Loucy (cell line): ENCODE data around the gene L3MBTL4.

Experiments used
- H2AFZ ChIP-seq: fragments of 200-600 bp; sonication (generic); 2 replicates; pipeline ENCODE4 v1.6.0; 2016; ENCODE audit warnings: antibody characterized with exemption, mild to moderate bottlenecking, low read length, moderate library complexity
- H3F3A ChIP-seq: fragments of 200-600 bp; 2 replicates; pipeline ENCODE4 v1.6.0; 2016; ENCODE audit warnings: antibody characterized with exemption, low read depth, mild to moderate bottlenecking
- H3K27me3 ChIP-seq: fragments of 200-600 bp; sonication (generic); 2 replicates; pipeline ENCODE4 v1.6.1; 2014; ENCODE audit warnings: low read length, mild to moderate bottlenecking; ENCODE audit not compliant: insufficient read depth, poor library complexity, severe bottlenecking
- H3K36me3 ChIP-seq: fragments of 200-600 bp; sonication (generic); 2 replicates; pipeline ENCODE4 v1.6.1; 2016; ENCODE audit warnings: low read length; ENCODE audit not compliant: insufficient read depth
- H3K4me1 ChIP-seq: fragments of 200-600 bp; sonication (generic); 2 replicates; pipeline ENCODE4 v1.5.1; 2014; ENCODE audit warnings: low read length, mild to moderate bottlenecking; ENCODE audit not compliant: insufficient read depth, poor library complexity, severe bottlenecking
- H3K4me2 ChIP-seq: fragments of 200-600 bp; sonication (generic); 2 replicates; pipeline ENCODE4 v1.6.0; 2014; ENCODE audit warnings: antibody characterized with exemption, low read length, low read depth, mild to moderate bottlenecking; ENCODE audit not compliant: poor library complexity, severe bottlenecking
- H3K4me3 ChIP-seq: fragments of 200-600 bp; sonication (generic); 2 replicates; pipeline ENCODE4 v1.5.1; 2014; ENCODE audit warnings: low read length, mild to moderate bottlenecking, mixed read lengths; ENCODE audit not compliant: poor library complexity, severe bottlenecking
- H3K79me2 ChIP-seq: fragments of 200-600 bp; sonication (generic); 2 replicates; pipeline ENCODE4 v1.6.1; 2014; ENCODE audit warnings: low read length; ENCODE audit not compliant: insufficient read depth
- H3K9ac ChIP-seq: fragments of 200-600 bp; sonication (generic); 2 replicates; pipeline ENCODE4 v1.6.0; 2014; ENCODE audit warnings: mild to moderate bottlenecking, low read depth, low read length, moderate library complexity; ENCODE audit not compliant: poor library complexity, severe bottlenecking
- H3K9me2 ChIP-seq: fragments of 200-600 bp; sonication (generic); replicated peaks from 2 replicates; pipeline ENCODE4 v1.6.1; 2016; ENCODE audit warnings: low read depth, low read length, mixed read lengths
- H3K9me3 ChIP-seq: fragments of 200-600 bp; sonication (generic); 2 replicates; pipeline ENCODE4 v1.6.1; 2014; ENCODE audit warnings: mild to moderate bottlenecking, antibody characterized with exemption, low read length, low read depth; ENCODE audit not compliant: insufficient read depth
- H4K20me1 ChIP-seq: fragments of 200-600 bp; sonication (generic); 2 replicates; pipeline ENCODE4 v1.6.0; 2014; ENCODE audit warnings: antibody characterized with exemption, low read length, mild to moderate bottlenecking; ENCODE audit not compliant: insufficient read depth, poor library complexity, severe bottlenecking
- EZH2phosphoT487 ChIP-seq: fragments of 200-600 bp; IDR thresholded peaks from 2 replicates; pipeline ENCODE4 v1.6.1; 2018; ENCODE audit warnings: antibody characterized with exemption, mild to moderate bottlenecking, moderate library complexity, borderline replicate concordance
- TF ChIP-seq, protein P1 (sequence below): fragments of 200-600 bp; sonication (generic); conservative IDR thresholded peaks from 2 replicates; pipeline ENCODE4 v1.5.1; 2014; ENCODE audit warnings: mild to moderate bottlenecking, antibody characterized with exemption, low read length

Gene L3MBTL4

DNA sequence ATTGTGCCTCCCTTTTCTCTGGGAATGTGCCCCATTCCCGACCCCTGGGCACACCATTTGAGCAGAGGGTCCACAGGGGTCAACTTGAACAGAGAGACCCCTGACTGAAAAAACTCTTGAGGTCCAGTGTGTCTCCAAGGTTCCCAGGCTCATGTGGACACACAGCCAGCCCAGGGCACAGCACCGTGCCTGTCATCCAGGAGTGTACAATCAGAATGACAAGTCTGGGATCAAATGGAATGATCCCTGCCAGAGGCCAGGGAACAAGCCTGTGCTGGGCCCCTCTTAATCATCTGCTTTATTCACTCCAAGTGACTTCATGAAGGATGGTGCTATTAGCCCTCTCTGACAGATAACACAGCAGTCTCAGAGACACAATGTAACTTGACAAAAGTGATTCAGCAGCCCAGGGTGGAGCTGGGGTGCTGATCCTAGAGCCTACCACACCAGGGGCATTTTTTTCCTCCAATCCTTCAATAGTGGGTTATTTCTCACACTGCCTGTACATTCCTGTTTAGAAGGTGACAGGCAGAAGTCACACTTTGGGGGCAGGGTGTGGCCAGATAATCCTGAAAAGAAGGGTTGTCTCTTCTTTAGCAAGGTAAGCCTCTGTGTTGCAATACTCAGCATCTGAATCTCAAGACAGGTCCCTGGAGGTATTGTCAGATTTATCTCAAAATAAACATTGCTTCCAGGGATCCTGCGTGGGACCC, 435.4 kb downstream of the L3MBTL4 start:
- Histone ChIP-seq H3K9ac (no peak overlapping the region), H3K36me3 (no peaks in the 10 kb centered on the region), H3K9me3 (peaks cover 4% of the 10 kb centered on the region; the same call in 1 of the 2 replicates), H3K4me3 (no peak overlapping the region), H4K20me1 (no peaks in the 10 kb centered on the region), H3F3A (no peaks in the 10 kb centered on the region), H3K4me2 (no peak overlapping the region), H3K79me2 (no peaks in the 10 kb centered on the region), H3K4me1 (no peaks in the 10 kb centered on the region), H2AFZ (no peak overlapping the region), H3K27me3 (no peaks in the 10 kb centered on the region), H3K9me2 (no peaks in the 10 kb centered on the region)
- TF ChIP-seq, protein P1, sequence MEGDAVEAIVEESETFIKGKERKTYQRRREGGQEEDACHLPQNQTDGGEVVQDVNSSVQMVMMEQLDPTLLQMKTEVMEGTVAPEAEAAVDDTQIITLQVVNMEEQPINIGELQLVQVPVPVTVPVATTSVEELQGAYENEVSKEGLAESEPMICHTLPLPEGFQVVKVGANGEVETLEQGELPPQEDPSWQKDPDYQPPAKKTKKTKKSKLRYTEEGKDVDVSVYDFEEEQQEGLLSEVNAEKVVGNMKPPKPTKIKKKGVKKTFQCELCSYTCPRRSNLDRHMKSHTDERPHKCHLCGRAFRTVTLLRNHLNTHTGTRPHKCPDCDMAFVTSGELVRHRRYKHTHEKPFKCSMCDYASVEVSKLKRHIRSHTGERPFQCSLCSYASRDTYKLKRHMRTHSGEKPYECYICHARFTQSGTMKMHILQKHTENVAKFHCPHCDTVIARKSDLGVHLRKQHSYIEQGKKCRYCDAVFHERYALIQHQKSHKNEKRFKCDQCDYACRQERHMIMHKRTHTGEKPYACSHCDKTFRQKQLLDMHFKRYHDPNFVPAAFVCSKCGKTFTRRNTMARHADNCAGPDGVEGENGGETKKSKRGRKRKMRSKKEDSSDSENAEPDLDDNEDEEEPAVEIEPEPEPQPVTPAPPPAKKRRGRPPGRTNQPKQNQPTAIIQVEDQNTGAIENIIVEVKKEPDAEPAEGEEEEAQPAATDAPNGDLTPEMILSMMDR = no peak
- TF ChIP-seq EZH2phosphoT487 = no peak

- Histone ChIP-seq H2AFZ (no peak overlapping the region), H4K20me1 (no peaks in the 10 kb centered on the region), H3K27me3 (no peaks in the 10 kb centered on the region), H3K4me2 (no peak overlapping the region), H3K9me2 (no peaks in the 10 kb centered on the region), H3K9ac (no peak overlapping the region), H3F3A (no peaks in the 10 kb centered on the region), H3K4me1 (no peaks in the 10 kb centered on the region), H3K4me3 (no peak overlapping the region), H3K36me3 (no peaks in the 10 kb centered on the region), H3K9me3 (peaks cover 4% of the 10 kb centered on the region; the same call in 1 of the 2 replicates), H3K79me2 (no peaks in the 10 kb centered on the region)
- TF ChIP-seq EZH2phosphoT487 = no peak
- TF ChIP-seq, protein P1 = no peak
Observed at GRCh38 chr18:5977022-5977421, 437.7 kb downstream of the L3MBTL4 start.

DNA sequence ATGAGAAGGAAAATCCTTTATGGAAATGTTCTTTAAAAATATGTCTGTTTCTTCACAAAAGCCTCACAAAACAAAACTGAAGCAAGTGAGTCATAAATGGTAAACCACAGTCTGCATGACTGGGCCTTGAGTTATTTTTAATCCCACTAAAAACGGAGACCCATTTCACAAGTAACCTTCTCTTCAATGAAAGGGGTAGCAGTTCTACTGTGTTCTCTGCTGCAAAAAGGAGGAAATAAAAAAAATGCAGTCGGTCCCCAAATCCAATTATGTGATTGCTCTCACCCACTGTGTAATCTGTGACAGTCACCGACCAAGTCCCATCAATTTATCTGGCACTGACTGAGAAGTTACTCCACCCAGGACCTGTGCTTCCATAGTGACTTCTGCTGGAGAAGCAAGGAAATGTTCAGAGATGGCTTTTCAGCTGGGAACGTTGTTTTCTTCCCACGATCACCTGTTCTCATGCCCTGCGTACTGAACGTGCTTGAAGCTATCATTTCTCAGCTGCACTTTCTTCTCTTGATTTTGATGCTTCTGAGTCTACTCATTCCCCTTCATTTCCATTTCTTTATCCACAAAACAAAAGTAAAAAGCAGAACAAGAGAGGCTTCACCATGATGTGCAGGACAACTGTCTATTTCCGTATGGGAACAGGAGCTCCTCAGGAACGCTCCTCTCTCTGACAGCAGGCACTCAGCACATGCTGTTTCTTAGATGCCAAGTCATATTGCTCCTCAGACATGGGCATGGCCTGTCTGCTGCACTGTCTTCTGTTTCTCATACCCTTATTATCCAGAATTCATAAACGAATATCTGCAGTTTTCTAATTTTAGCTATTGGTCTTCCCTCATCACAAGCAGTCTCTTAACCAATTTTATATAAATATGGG, 439.4 kb downstream of the L3MBTL4 start:
- TF ChIP-seq EZH2phosphoT487 = no peak
- TF ChIP-seq, protein P1 = no peak
- no peak overlapping the region for H3K4me3 ChIP-seq
- no peaks in the 10 kb centered on the region for H3K4me1 ChIP-seq
- no peak overlapping the region for H3K9ac ChIP-seq
- peaks cover 4% of the 10 kb centered on the region; the same call in 1 of the 2 replicates for H3K9me3 ChIP-seq
- no peaks in the 10 kb centered on the region for H3F3A ChIP-seq
- H3K79me2 ChIP-seq = no peaks in the 10 kb centered on the region
- H3K4me2 ChIP-seq = no peak overlapping the region
- no peaks in the 10 kb centered on the region for H3K27me3 ChIP-seq
- H3K36me3 ChIP-seq = no peaks in the 10 kb centered on the region
- H3K9me2 ChIP-seq = no peaks in the 10 kb centered on the region
- H4K20me1 ChIP-seq = no peaks in the 10 kb centered on the region
- H2AFZ ChIP-seq = no peak overlapping the region
